HepG2 (cell line): ENCODE results near the gene TBC1D5.

Source experiments
- ARID2 ChIP-seq: sonication (generic); formaldehyde crosslinking; IDR thresholded peaks from 2 replicates; pipeline ENCODE4 v1.8.1; 2022; ENCODE audit warnings: mild to moderate bottlenecking, missing genetic modification reagents, borderline replicate concordance
- CTCF ChIP-seq: sonication (generic); formaldehyde crosslinking; IDR thresholded peaks from 2 replicates; pipeline ENCODE4 v1.5.0; 2020; ENCODE audit warnings: mild to moderate bottlenecking, missing genetic modification reagents, moderate library complexity
- NR3C1 ChIP-seq: sonication (generic); formaldehyde crosslinking; IDR thresholded peaks from 2 replicates; pipeline ENCODE4 v1.4.0; 2020; ENCODE audit warnings: missing genetic modification reagents
- POLR2AphosphoS2 ChIP-seq: IDR thresholded peaks from 2 replicates; pipeline ENCODE4 v1.6.1; 2011; ENCODE audit warnings: low read depth, low read length, improper control_type of control experiment
- SMC3 ChIP-seq: IDR thresholded peaks from 2 replicates; pipeline ENCODE4 v1.6.1; 2011; ENCODE audit warnings: low read length, improper control_type of control experiment
- SRF ChIP-seq: IDR thresholded peaks from 2 replicates; pipeline ENCODE4 v1.6.1; 2011; ENCODE audit warnings: mild to moderate bottlenecking, low read depth, low read length, moderate library complexity
- THAP8 ChIP-seq: sonication (generic); formaldehyde crosslinking; IDR thresholded peaks from 2 replicates; pipeline ENCODE4 v1.5.1; 2020; ENCODE audit warnings: missing genetic modification reagents, mild to moderate bottlenecking, borderline replicate concordance
- ZNF7 ChIP-seq: IDR thresholded peaks from 2 replicates; pipeline ENCODE4 v1.6.1; 2016; ENCODE audit warnings: missing biosample characterization, missing genetic modification reagents
- ZNF782 ChIP-seq: sonication (generic); formaldehyde crosslinking; IDR thresholded peaks from 2 replicates; pipeline ENCODE4 v1.4.0; 2020; ENCODE audit warnings: missing genetic modification reagents, mild to moderate bottlenecking, borderline replicate concordance
- TF ChIP-seq, protein P1 (sequence below): IDR thresholded peaks from 2 replicates; pipeline ENCODE4 v1.6.1; 2016
- TF ChIP-seq, protein P2 (sequence below): sonication (generic); formaldehyde crosslinking; conservative IDR thresholded peaks from 2 replicates; pipeline ENCODE4 v1.8.1; 2023; ENCODE audit warnings: missing genetic modification reagents

DNA sequence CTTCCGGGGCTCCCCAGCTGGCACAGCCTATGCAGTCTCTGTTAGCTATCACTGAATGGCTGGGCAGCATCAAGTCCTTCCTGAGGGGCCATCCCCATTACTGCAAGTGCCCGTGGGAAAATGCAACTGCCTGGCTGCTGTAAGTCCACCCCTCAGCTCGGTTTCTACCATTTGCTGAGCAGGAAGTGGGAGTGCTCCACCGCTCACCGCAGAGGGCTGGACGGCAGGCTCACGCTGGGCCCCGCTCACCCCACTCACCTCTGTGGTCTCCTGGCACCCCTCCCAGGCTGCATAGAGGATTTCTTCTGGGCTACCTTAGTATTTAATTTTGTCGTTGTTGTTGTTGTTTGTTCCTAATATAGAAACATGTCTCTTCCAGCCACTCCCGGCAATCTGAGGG lies 587.5 kb downstream of the TBC1D5 start:
- no peak for TF ChIP-seq ZNF7 (CRISPR knock-in tag)
- no peak for TF ChIP-seq NR3C1 (CRISPR knock-in tag)
- no peak for TF ChIP-seq SRF
- TF ChIP-seq ARID2 (CRISPR knock-in tag) = no peak
- TF ChIP-seq, protein P1, sequence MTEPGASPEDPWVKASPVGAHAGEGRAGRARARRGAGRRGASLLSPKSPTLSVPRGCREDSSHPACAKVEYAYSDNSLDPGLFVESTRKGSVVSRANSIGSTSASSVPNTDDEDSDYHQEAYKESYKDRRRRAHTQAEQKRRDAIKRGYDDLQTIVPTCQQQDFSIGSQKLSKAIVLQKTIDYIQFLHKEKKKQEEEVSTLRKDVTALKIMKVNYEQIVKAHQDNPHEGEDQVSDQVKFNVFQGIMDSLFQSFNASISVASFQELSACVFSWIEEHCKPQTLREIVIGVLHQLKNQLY (CRISPR knock-in tag) = no peak
- TF ChIP-seq ZNF782 = no peak
- no peak for TF ChIP-seq POLR2AphosphoS2
- TF ChIP-seq, protein P2, sequence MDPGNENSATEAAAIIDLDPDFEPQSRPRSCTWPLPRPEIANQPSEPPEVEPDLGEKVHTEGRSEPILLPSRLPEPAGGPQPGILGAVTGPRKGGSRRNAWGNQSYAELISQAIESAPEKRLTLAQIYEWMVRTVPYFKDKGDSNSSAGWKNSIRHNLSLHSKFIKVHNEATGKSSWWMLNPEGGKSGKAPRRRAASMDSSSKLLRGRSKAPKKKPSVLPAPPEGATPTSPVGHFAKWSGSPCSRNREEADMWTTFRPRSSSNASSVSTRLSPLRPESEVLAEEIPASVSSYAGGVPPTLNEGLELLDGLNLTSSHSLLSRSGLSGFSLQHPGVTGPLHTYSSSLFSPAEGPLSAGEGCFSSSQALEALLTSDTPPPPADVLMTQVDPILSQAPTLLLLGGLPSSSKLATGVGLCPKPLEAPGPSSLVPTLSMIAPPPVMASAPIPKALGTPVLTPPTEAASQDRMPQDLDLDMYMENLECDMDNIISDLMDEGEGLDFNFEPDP = no peak
- TF ChIP-seq SMC3 = no peak
- no peak for TF ChIP-seq CTCF (CRISPR knock-in tag)
- no peak for TF ChIP-seq THAP8 (CRISPR knock-in tag)
